GM12878 (cell line): ENCODE results near the gene SCARB1. TPM values are rescaled to one million over a fixed set of nuclear protein-coding genes. Genes with fewer than 3 reads are reported as not detected.

Experiments
- CBX5 ChIP-seq: sonication (generic); IDR thresholded peaks from 2 replicates; pipeline ENCODE4 v1.6.1; 2016; ENCODE audit warnings: low read depth, moderate library complexity, mild to moderate bottlenecking, inconsistent platforms
- CEBPZ ChIP-seq: fragments of 150-350 bp; IDR thresholded peaks from 2 replicates; pipeline ENCODE4 v1.6.1; 2016; ENCODE audit warnings: low read depth, low read length
- CREB1 ChIP-seq: IDR thresholded peaks from 2 replicates; pipeline ENCODE4 v1.6.1; 2012; ENCODE audit warnings: low read depth, mild to moderate bottlenecking, inconsistent platforms
- CREM ChIP-seq: IDR thresholded peaks from 2 replicates; pipeline ENCODE4 v1.6.1; 2014; ENCODE audit warnings: antibody characterized with exemption, low read depth
- CTCF ChIP-seq, 3 experiments: IDR thresholded peaks in 2 of 3; conservative IDR thresholded peaks in 1 of 3; 2 replicates each; pipeline ENCODE4 v1.5.1; 2011; ENCODE audit warnings: low read depth in 3 of 3, low read length in 3 of 3, mild to moderate bottlenecking in 3 of 3, control low read depth in 2 of 3, moderate library complexity in 2 of 3, inconsistent platforms in 1 of 3, mixed read lengths in 1 of 3; ENCODE audit not compliant: control insufficient read depth in 2 of 3, insufficient read depth in 1 of 3; ENCODE audit errors: extremely low read depth in 1 of 3
- HCFC1 ChIP-seq: fragments of 150-350 bp; IDR thresholded peaks from 2 replicates; pipeline ENCODE4 v1.6.1; 2014; ENCODE audit warnings: low read length
- KAT2A ChIP-seq: conservative IDR thresholded peaks from 2 replicates; pipeline ENCODE4 v1.6.1; 2011; ENCODE audit warnings: low read depth, low read length; ENCODE audit not compliant: control insufficient read depth
- NFXL1 ChIP-seq: fragments of 450-650 bp; IDR thresholded peaks from 2 replicates; pipeline ENCODE4 v1.6.1; 2017; ENCODE audit warnings: antibody characterized with exemption, mild to moderate bottlenecking, borderline replicate concordance
- NFYB ChIP-seq: IDR thresholded peaks from 2 replicates; pipeline ENCODE4 v1.6.1; 2011; ENCODE audit warnings: low read depth, mild to moderate bottlenecking, low read length, improper control_type of control experiment, moderate library complexity; ENCODE audit not compliant: insufficient read depth
- PAX5 ChIP-seq: IDR thresholded peaks from 2 replicates; pipeline ENCODE4 v1.6.1; 2011; ENCODE audit warnings: low read depth, low read length, borderline replicate concordance
- RAD51 ChIP-seq: fragments of 450-650 bp; IDR thresholded peaks from 2 replicates; pipeline ENCODE4 v1.6.1; 2016; ENCODE audit warnings: moderate library complexity, mild to moderate bottlenecking, inconsistent platforms
- RELB ChIP-seq: fragments of 450-650 bp; IDR thresholded peaks from 2 replicates; pipeline ENCODE4 v1.6.1; 2017; ENCODE audit warnings: low read depth, mild to moderate bottlenecking, moderate library complexity
- SIN3A ChIP-seq: IDR thresholded peaks from 2 replicates; pipeline ENCODE4 v1.6.1; 2012; ENCODE audit warnings: low read depth, low read length, improper control_type of control experiment
- SREBF2 ChIP-seq: IDR thresholded peaks from 2 replicates; pipeline ENCODE4 v1.6.1; 2012; ENCODE audit warnings: mild to moderate bottlenecking, low read length
- SRF ChIP-seq, 2 experiments: IDR thresholded peaks; 2 replicates each; pipeline ENCODE4 v1.6.1; 2011; ENCODE audit warnings: low read depth in 2 of 2, low read length in 2 of 2, mild to moderate bottlenecking in 1 of 2, moderate library complexity in 1 of 2
- SUPT20H ChIP-seq: IDR thresholded peaks from 2 replicates; pipeline ENCODE4 v1.6.1; 2011; ENCODE audit warnings: low read depth, mild to moderate bottlenecking, low read length, moderate library complexity, borderline replicate concordance; ENCODE audit not compliant: control insufficient read depth
- ZBTB11 ChIP-seq: fragments of 450-650 bp; formaldehyde crosslinking; IDR thresholded peaks from 2 replicates; pipeline ENCODE4 v1.5.0; 2022; ENCODE audit warnings: mild to moderate bottlenecking, missing genetic modification characterization
- ZNF217 ChIP-seq: fragments of 450-650 bp; IDR thresholded peaks from 2 replicates; pipeline ENCODE4 v1.6.1; 2017; ENCODE audit warnings: antibody characterized with exemption, mild to moderate bottlenecking
- polyA plus RNA-seq, 11 experiments: library from polyadenylated mRNA; depleted of rRNA in 4 of 11; unstranded in 6 of 11; stranded (reverse) in 5 of 11; fragments of >200 nt; fragmentation: Nextera tagmentation in 4 of 11; fragmentation: Illumina TruSeq in 1 of 11; extraction: Ambion mirVana in 4 of 11; extraction: Trizol in 1 of 11; gene quantifications; 1 replicate in 1 of 11; 2 replicates in 10 of 11; pipeline versions ENCODE4 v1.2.1 to v1.2.3, GENCODE V29; 2011 to 2016; ENCODE audit warnings: inconsistent platforms in 2 of 11, missing spikeins in 2 of 11, low read depth in 1 of 11
- total RNA-seq, 4 experiments: library from RNA; depleted of rRNA in 3 of 4; stranded (reverse); fragments of >200 nt in 3 of 4; fragmentation: Illumina TruSeq in 1 of 4; extraction: Trizol in 1 of 4; gene quantifications; 2 replicates each; pipeline versions ENCODE4 v1.2.1 to v1.2.3, GENCODE V29; 2013 to 2021

The SCARB1 gene
- total and polyA plus RNA-seq, 10 of the 15 experiments (the other 5 are each of a cell fraction or from before 2014, with no cell fraction given) = 0.34 to 104 (median 63.1) TPM

- TF ChIP-seq RELB (peak; percentile 58; the same call in 1 of the 2 replicates), PAX5 (peak; percentile 83; the same call in 1 of the 2 replicates), CREM (peak; percentile 53; the same call in 1 of the 2 replicates), KAT2A (no peak), SIN3A (no peak), SUPT20H (no peak), ZNF217 (peak; percentile 59; the same call in 1 of the 2 replicates), HCFC1 (no peak), RAD51 (peak; percentile 47; the same call in 1 of the 2 replicates), NFYB (no peak), ZBTB11 (no peak), CBX5 (no peak), CEBPZ (no peak), SRF (IDR thresholded peaks at IDR 0.05; ENCODE audit: low read depth in 2 of 2, low read length in 2 of 2) (no peak), CTCF (IDR thresholded peaks at IDR 0.05 in 2 of 3, conservative IDR thresholded peaks at IDR 0.05 in 1 of 3; ENCODE audit: control insufficient read depth in 2 of 3, extremely low read depth in 1 of 3, insufficient read depth in 1 of 3, low read depth in 3 of 3, low read length in 3 of 3) (no peak), NFXL1 (no peak), SREBF2 (no peak), CREB1 (0 out of 2 replicates have a peak, but pooled peaks have one; percentile 11)
These were observed 84.2 kb downstream of the SCARB1 start (continued) for GRCh38 chr12:124779161-124780141.
